CD4-positive, alpha-beta T cell treated with Interleukin-21 for 1 hour (primary cell): ENCODE results near the gene GPATCH2.

ENCODE experiments used
- DNase-seq: peaks from one replicate; pipeline ENCODE4 v3.0.0-alpha.2; 2020

Gene GPATCH2

GRCh38 chr1:217577336-217577735 lies 53.6 kb downstream of the GPATCH2 start:
- DNase-seq, result no peak

DNA sequence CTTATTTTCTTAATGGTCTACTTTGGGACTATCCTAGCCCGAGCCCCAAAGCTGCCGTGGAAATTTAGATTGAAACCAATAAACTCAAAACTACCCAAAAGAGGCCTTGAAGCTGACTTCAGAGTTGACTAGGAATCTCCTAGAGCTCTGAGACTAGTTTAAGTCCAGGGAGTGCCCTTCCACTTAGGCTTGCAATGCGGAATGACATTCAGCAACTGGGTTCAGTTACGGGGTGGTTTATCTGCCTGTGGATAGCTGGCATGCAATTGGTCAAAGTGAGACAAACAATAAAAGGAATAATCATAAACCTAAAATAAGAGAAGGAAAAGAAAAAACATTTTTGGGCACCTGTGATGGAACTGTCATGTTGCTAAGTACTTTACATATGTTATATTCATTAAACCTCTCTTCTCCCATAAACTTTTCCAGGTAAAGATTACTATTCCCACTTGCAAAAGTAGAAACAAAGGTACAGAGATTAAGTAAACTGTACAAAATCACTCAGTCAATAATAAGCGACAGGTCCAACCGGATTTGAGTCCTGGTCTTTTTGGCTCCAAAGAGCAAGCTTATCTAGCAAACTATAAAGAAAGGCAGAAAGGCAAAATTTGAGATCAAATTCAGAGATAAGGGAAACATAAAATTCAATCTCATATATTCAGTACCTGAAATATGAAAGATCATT lies 56.5 kb downstream of the GPATCH2 start:
- DNase-seq, result no peak

GRCh38 chr1:217569021-217569420 lies 61.9 kb downstream of the GPATCH2 start:
- DNase-seq, result no peak

DNA sequence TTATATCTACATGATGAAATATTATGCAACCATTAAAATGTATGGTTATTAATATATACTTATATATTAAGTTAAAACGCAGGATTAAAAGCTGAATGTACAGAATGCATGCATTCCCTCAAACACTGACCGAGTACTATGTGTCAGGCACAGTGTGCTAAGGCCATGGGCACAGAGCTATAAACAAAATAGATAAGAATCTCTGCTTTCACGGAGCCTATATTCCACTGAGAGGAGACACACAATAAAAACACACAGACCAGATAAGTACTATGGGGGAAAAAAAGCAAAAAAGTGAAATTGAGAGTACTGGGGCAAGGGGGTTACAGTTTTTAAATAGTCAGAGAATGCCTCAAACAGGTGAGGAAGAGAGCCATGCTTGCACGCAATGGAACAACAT lies 62.7 kb downstream of the GPATCH2 start:
- DNase-seq, result no peak

DNA sequence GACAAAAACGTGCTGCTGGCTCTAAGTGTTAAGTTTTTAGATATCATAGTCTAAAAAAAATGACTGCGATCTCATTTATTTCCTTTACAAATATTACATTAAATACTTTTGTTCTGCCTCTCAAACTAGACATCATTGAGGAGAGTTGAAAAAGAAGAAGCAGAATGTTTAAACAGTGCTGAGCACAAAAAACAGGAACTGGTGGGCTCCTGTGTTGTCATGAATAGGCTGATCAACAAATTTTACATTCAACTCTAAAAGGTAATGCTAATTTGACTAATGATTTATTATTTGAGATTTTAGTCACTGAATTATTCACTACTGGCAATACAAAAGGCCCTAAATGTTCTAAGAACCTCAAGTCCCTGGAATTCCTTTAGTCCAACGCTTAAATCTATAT lies 66.1 kb downstream of the GPATCH2 start:
- no peak for DNase-seq

GRCh38 chr1:217564207-217564606 lies 66.7 kb downstream of the GPATCH2 start:
- no peak for DNase-seq

GRCh38 chr1:217563179-217563578 lies 67.7 kb downstream of the GPATCH2 start:
- no peak for DNase-seq

- DNase-seq, result no peak
Measured at GRCh38 chr1:217562229-217562878, 68.5 kb downstream of the GPATCH2 start.

GRCh38 chr1:217561446-217561845 lies 69.4 kb downstream of the GPATCH2 start:
- DNase-seq, result no peak

DNA sequence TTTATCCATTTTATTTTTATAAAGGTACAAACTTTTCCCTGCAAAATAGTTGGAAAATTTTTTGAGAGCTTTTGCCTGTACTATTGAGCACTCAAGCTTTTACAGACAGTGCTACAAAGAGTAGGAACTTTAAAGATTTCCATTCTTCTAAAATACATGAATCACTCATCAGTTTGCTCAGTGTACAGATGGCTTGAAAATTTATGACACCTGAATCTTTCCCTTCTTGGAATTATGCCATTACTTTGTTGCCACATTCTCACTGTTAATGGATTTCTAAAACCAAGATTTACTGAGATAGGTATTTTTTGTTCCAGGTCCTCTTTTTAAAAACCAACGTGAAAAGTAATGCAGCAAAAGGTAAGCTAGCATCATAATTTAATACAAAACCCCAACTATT lies 76.0 kb downstream of the GPATCH2 start:
- no peak for DNase-seq

GRCh38 chr1:217553949-217554509 lies 76.9 kb downstream of the GPATCH2 start:
- DNase-seq, result no peak

DNA sequence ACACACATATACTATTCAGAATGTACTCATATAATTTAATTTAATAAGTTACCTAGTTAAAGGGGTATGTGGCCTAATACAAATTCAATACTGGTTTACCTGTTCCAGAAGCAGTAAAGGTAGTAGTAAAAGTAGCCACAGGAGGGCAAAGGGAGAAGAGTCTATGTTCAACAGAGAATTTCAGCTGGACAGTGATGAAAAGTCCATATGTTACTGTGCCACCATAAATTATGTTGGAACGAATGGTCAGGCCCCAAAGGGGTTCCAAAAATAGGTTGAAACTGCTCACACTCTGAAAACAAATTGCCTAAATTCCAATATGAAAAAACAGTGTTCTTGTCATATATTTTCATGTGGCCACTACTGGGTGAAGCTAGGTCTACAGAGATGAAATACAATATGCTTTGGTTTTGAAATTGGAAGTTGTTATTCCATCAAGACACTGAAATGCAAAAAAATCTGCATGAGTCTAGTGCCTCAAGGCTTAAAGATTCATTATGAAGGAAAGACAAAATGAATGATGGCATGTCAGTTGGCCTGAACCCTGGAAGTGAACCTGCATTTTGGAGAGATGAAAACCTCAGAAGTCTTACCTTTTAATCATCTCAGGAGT lies 78.4 kb downstream of the GPATCH2 start:
- no peak for DNase-seq

DNA sequence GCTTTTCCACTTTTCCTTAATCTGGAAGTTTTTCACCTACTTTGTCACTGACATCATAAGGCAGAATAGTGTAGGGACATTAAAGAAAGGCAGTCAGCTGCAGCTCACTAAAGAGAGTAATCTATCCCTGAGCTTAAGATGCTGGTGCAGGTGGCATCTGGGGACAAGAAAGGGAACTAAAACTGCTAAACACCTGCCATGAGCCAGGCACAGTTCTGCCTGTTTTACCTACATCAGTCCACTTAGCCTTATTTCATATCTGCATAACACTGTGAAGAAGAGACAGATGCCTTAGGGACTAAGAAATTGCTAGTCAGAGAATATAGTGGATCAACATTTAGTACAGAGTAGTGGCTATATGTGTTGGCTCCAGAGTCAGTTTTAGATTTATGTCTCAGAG lies 88.1 kb downstream of the GPATCH2 start:
- no peak for DNase-seq

DNA sequence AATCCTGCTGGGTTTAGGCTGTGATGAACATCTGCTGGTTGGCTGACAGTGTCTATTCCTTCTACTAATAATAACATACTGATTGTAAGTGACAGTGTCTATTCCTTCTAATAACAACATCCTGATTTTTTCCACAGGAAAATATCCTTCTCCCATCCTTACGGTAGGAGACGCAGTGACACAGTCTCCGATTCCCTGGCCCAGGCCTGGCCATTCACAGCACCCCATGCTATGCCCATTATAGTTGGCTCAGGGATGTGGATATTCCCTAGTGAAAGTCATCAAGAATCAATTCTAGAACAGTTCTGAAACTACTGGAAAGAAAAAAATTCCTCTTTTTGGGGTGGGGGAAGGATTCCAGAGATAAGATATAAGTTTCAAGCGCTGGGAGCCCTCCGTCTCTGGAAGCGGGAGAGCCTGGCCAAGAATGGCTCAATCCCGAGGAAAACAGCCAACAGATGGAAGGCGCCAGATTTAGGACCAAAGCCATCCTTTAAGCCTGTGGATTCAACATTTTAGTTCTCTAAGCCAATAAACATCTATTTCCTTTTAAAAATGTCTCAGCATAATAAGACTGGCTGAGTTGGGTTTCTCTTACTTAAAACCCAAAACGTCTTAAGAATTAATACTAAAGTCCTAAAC lies 88.6 kb downstream of the GPATCH2 start:
- no peak for DNase-seq

DNA sequence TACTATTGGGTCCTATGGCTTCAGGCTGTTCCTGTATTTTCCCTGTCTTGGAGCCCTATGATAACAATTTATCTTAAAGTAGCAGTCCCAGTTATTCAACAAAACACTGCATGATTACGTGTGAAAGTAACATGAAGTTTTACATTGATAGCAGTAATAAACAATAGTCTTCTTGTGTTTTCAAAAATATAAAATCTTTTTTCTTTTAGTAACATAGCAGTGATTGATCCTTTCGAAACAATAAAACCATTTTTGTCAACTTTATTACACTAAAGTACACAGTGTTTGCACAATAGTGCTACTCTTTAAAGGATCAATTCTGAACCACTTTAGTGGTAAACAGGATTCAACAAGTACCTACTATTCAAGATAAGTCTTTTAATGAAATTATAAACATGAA lies 90.6 kb downstream of the GPATCH2 start:
- no peak for DNase-seq

- DNase-seq, result no peak
Measured at GRCh38 chr1:217539510-217539909, 91.4 kb downstream of the GPATCH2 start.

DNA sequence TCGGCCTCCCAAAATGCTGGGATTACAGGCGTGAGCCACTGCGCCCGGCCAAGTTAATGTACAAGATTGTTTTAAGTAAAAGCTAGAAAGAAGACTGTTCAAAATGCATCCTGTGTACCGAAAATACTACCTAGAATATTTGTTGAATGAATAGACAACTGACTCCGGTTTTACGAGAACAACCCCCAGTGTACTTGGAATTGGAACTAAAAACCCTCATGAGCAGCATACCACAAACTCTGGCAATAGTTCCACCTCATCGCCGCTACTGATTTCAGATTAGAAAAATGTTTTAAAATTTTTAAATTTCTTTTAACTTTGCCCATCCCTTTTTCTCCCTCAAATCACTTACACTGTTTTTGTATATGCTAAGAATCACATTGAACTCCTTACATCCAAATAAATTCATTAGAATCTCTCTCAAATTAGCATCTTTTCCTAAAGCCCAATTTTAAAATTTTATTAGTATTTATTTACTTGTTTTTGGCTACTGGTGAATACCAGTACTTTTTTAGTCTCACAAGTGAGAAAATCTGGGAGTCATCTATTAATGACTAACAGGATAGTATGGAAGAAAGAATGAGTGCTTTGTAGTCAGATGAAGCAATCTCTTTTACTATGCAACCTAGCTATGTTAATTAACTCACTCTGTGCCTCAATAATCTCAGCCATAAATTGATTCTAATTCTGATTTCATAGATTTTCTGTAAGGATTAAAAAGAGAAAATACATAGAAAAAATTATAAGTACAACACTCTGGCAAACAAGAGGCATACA lies 95.1 kb downstream of the GPATCH2 start:
- no peak for DNase-seq

- no peak for DNase-seq
Measured at GRCh38 chr1:217534566-217534965, 96.3 kb downstream of the GPATCH2 start.

DNA sequence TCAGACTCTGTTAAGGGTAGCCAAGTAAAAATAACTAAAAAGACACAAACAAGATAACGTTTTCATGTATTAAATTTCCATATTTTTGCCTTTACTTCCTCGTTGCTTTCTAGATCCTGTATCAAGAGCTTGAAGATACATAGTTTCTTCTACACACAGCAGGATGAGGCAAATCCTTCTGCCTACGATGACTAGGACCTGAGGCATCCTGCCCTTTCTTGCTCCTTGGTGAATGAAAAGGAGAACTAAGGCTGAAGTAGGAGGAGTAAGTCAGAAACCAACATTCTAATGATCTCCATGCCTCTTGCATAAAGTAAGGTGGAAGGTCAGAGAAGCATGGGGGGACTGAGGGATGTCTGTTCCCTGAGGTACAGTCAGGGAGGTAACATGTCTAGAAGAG lies 102.6 kb downstream of the GPATCH2 start:
- DNase-seq, result no peak

GRCh38 chr1:217527151-217527550 lies 103.7 kb downstream of the GPATCH2 start:
- no peak for DNase-seq

DNA sequence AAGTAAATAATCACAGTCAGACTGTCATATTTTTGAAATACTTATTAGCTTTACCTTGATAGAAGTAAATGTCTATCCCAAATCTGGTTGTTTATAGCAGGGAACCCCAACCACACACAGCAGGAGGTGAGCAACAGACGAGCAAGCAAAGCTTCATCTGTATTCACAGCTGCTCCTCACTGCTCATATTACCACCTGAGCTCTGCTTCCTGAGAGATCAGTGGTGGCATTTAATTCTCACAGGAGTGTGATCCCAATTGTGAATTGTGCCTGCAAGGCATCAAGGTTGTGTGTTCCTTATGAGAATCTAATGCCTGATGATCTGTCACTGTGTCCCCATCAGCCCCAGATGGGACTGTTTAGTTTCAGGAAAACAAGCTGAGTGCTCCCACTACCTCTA lies 104.3 kb downstream of the GPATCH2 start:
- DNase-seq, result no peak

GRCh38 chr1:217525773-217526490 lies 105.0 kb downstream of the GPATCH2 start:
- DNase-seq, result no peak
